ENCODE data around the gene ELP5.
A peak's percentile ranks its signal among the peaks of the same experiment; 100 is the strongest.

Gene ELP5

DNA sequence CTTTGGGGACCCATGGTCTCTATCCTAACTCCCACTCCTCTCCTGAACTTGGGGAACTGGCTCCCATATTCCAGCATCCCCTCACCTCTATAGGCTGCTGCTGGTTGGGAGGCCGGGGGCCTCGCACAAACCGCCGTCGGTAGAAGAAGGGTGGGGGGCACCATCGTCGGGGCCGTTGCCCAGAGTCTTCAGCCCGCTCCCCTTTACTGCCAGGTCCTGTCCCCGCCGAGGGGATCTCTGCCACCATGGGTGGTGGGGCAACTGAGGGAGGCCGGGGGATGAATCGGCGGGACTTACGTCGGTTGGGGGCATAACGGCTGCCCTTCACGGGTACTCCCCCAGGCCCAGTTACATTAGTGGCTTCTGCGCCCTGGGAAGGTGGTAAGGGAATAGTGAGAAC, 38.2 kb downstream of the ELP5 start:
- no peak overlapping the region for H3K4me3 ChIP-seq
- TF ChIP-seq FOXP2 (optimal IDR thresholded peaks at IDR 0.05; ENCODE audit: control extremely low read depth, extremely low read length, insufficient read depth) (no peak), EZH2 (IDR thresholded peaks at IDR 0.05) (no peak), POLR2AphosphoS5 (IDR thresholded peaks at IDR 0.05; ENCODE audit: borderline replicate concordance, low read depth, low read length) (no peak)
- H3K36me3 ChIP-seq (ENCODE audit: insufficient read depth, low read length): no peaks in the 10 kb centered on the region
- no peak overlapping the region for H3K27ac ChIP-seq
- DNase-seq (ENCODE audit: low read depth, low spot score): no peak
- no peaks in the 10 kb centered on the region for H3K9me3 ChIP-seq (ENCODE audit: low read depth, low read length)
- no peak overlapping the region for H3K9ac ChIP-seq (ENCODE audit: insufficient read length)

DNA sequence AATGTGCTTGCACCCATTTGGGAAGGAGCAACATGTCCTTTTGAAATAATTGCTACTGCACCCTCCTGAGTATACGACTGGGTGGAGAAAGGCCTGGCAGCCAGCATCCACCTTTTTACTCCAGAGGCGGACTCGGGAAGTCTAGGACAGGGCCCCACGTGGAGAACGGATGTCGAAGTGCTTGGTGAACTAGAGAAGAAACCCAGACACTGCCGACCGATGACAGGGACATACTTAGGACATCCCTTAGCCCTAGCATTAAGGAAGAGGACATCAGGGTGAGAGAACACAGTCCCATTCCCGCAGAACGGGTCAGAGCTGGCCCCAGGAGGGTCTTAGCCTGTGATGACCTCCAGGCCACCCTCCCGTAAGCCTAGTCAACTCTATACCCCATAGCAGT, 38.7 kb downstream of the ELP5 start:
- H3K27ac ChIP-seq: no peak overlapping the region
- TF ChIP-seq FOXP2 (optimal IDR thresholded peaks at IDR 0.05; ENCODE audit: control extremely low read depth, extremely low read length, insufficient read depth): no peak
- no peaks in the 10 kb centered on the region for H3K36me3 ChIP-seq (ENCODE audit: insufficient read depth, low read length)
- no peak overlapping the region for H3K4me3 ChIP-seq
- no peak overlapping the region for H3K9ac ChIP-seq (ENCODE audit: insufficient read length)
- no peak for DNase-seq (ENCODE audit: low read depth, low spot score)
- H3K9me3 ChIP-seq (ENCODE audit: low read depth, low read length): no peaks in the 10 kb centered on the region

DNA sequence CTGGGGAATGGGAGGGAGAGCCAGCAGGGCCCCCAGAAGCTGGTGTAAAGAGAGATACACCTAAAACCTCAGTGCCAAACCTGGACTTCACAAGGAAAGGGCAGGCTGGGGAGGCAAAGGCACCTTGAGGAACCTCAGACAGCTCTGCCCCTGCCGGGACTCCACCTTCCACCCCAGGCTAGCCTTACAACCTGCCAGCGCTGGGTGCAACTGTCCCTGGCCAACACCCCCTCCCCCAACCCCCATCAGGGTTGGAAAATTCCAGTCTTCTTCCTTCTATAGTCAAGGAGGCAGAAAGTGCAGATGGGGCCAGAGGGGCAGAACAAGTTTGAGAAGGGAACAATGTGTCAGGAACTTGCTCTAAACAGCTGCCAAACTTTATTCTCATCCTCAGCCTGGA, 40.2 kb downstream of the ELP5 start:
- Histone ChIP-seq H3K9ac (ENCODE audit: insufficient read length) (no peak overlapping the region), H3K27ac (no peak overlapping the region), H3K4me3 (no peak overlapping the region), H3K9me3 (ENCODE audit: low read depth, low read length) (no peaks in the 10 kb centered on the region), H3K36me3 (ENCODE audit: insufficient read depth, low read length) (no peaks in the 10 kb centered on the region)
- no peak for DNase-seq (ENCODE audit: low read depth, low spot score)
- no peak for TF ChIP-seq POLR2AphosphoS5 (IDR thresholded peaks at IDR 0.05; ENCODE audit: borderline replicate concordance, low read depth, low read length)
- no peak for TF ChIP-seq EZH2 (IDR thresholded peaks at IDR 0.05)
- no peak for TF ChIP-seq FOXP2 (optimal IDR thresholded peaks at IDR 0.05; ENCODE audit: control extremely low read depth, extremely low read length, insufficient read depth)

DNA sequence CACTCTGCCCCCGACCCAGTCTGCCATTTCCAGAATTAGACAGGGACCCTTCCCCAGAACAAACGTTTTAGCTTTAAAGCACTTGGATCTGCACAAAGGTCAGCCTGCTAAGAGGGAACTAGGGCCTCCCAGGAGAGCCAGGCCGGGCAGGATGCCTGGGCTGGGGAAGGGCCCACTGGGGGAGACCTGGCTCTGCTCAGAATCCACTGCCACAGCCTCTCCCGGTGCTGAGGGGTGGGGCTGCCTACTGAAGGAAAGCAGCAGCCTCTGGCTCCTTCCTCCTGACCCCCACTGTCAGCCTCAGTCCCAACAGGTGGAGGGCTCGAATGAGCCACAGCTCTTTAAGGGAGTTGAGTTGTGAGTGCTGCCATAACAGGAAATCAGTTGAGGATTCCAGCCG, 40.7 kb downstream of the ELP5 start:
- Histone ChIP-seq H3K27ac (no peak overlapping the region), H3K4me3 (peak overlapping the region; percentile 81), H3K9ac (ENCODE audit: insufficient read length) (no peak overlapping the region), H3K36me3 (ENCODE audit: insufficient read depth, low read length) (no peaks in the 10 kb centered on the region), H3K9me3 (ENCODE audit: low read depth, low read length) (no peaks in the 10 kb centered on the region)
- DNase-seq (ENCODE audit: low read depth, low spot score): no peak
- TF ChIP-seq EZH2 (IDR thresholded peaks at IDR 0.05) (no peak), POLR2AphosphoS5 (IDR thresholded peaks at IDR 0.05; ENCODE audit: borderline replicate concordance, low read depth, low read length) (no peak), FOXP2 (optimal IDR thresholded peaks at IDR 0.05; ENCODE audit: control extremely low read depth, extremely low read length, insufficient read depth) (no peak)

DNA sequence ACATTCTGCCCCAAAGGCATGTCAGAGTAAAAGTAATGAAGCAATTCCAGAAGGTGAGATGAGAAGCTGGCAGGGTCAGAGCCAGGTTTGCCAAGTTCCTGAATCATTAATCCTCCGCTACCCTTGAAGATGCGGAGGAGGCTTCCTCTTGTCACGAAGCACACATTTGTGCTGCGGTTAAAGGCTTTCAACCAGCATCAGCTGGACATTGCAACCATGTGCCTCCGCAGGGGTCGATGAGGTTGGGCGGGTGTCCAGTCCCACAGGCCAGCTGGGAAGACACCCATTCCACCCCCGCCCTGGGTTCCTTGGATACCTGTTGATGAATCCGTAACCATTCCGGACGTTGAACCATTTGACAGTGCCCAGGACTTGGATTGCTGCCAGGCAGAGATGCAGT, 41.1 kb downstream of the ELP5 start:
- Histone ChIP-seq H3K27ac (0 out of 2 replicates have a peak overlapping the region, but pooled peaks have one; percentile 19), H3K9ac (ENCODE audit: insufficient read length) (no peak overlapping the region), H3K36me3 (ENCODE audit: insufficient read depth, low read length) (no peaks in the 10 kb centered on the region), H3K9me3 (ENCODE audit: low read depth, low read length) (no peaks in the 10 kb centered on the region), H3K4me3 (peak overlapping the region; percentile 81)
- TF ChIP-seq POLR2AphosphoS5 (IDR thresholded peaks at IDR 0.05; ENCODE audit: borderline replicate concordance, low read depth, low read length): no peak
- no peak for TF ChIP-seq EZH2 (IDR thresholded peaks at IDR 0.05)
- no peak for TF ChIP-seq FOXP2 (optimal IDR thresholded peaks at IDR 0.05; ENCODE audit: control extremely low read depth, extremely low read length, insufficient read depth)
- no peak for DNase-seq (ENCODE audit: low read depth, low spot score)

DNA sequence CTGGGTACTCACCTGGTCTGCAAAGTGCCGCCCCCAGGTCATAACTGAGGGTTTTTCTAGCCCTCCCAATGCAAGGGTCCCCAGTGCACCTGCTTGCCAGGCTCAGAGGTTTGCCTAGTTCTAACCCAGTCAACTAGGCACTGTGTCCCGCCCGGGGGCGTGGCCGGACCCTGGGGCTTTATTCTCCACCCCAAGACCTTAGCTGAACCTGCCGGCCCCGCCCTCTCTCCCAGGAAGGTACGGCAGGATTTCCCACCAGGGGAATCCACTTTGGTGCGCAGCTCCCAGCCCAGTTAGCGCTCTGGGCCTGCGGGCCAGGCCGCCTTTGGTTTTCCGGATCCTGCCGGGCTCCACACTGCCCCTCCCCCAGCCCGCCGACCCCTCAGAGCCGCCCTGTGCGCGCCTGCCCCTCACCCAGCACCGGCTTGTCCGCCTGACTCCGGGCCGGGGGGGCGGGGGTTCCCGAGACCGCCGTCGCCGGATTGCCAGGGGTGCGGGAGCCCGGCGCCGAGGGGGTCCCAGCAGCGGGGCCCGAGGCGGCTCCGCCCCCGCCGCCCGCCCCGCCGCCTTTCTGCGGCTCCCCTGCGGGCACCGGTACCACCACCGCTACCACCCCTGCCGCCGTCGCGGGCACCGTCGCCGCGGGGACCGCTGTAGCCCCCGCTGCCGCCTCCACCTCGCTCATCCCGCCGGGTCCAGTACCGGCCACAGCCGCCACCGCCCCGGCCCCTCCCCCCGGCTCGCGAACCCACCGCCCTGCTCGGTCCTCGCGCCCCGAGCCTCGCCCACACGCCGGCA, 42.0 kb downstream of the ELP5 start:
- TF ChIP-seq EZH2 (IDR thresholded peaks at IDR 0.05) (no peak), POLR2AphosphoS5 (IDR thresholded peaks at IDR 0.05; ENCODE audit: borderline replicate concordance, low read depth, low read length) (no peak), FOXP2 (optimal IDR thresholded peaks at IDR 0.05; ENCODE audit: control extremely low read depth, extremely low read length, insufficient read depth) (no peak)
- Histone ChIP-seq H3K36me3 (ENCODE audit: insufficient read depth, low read length) (no peaks in the 10 kb centered on the region), H3K27ac (no peak overlapping the region), H3K9me3 (ENCODE audit: low read depth, low read length) (no peaks in the 10 kb centered on the region), H3K4me3 (peak overlapping the region; percentile 81), H3K9ac (ENCODE audit: insufficient read length) (no peak overlapping the region)
- DNase-seq (ENCODE audit: low read depth, low spot score): no peak

DNA sequence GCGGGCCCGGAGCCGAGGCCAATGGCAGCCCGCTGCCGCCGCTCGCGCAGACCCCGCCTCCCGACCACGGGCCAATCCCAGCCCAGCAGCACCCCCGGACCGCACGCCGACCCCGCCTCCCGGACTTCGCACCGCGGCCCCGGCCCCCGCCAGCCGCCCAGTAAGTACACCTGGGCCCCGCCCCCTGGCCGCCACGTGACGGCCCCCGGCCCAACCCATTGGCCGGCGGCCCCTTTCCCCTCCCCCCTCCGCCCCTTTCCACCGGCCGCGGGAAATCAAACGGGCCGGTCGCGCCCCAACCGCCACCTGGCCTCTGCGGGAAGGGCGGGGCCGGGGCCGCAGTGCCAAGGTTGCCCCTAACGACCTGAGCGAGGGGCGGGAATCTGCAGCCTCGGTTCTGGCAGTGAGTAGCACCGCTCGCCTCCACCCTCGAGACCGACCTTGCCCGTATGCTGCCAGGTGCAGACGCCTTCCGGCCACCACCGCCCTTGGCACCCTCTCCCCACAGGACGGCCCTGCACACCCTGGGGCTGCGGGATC, 42.7 kb downstream of the ELP5 start, which contains the start of gene YBX2:
TSS of gene YBX2 (minus strand) at position 26 of the 540 bp plus-strand sequence. CDS start 139 bp downstream, outside the sequence.
- Histone ChIP-seq H3K27ac (no peak within 1 kb of the TSS), H3K36me3 (ENCODE audit: insufficient read depth, low read length) (no peaks in the 10 kb centered on the region), H3K9me3 (ENCODE audit: low read depth, low read length) (no peaks in the 10 kb centered on the region), H3K9ac (ENCODE audit: insufficient read length) (no peak within 1 kb of the TSS), H3K4me3 (peak within 1 kb of the TSS; percentile 81)
- no peak for DNase-seq (ENCODE audit: low read depth, low spot score)
- TF ChIP-seq EZH2 (IDR thresholded peaks at IDR 0.05) (no peak), FOXP2 (optimal IDR thresholded peaks at IDR 0.05; ENCODE audit: control extremely low read depth, extremely low read length, insufficient read depth) (no peak), POLR2AphosphoS5 (IDR thresholded peaks at IDR 0.05; ENCODE audit: borderline replicate concordance, low read depth, low read length) (no peak)

DNA sequence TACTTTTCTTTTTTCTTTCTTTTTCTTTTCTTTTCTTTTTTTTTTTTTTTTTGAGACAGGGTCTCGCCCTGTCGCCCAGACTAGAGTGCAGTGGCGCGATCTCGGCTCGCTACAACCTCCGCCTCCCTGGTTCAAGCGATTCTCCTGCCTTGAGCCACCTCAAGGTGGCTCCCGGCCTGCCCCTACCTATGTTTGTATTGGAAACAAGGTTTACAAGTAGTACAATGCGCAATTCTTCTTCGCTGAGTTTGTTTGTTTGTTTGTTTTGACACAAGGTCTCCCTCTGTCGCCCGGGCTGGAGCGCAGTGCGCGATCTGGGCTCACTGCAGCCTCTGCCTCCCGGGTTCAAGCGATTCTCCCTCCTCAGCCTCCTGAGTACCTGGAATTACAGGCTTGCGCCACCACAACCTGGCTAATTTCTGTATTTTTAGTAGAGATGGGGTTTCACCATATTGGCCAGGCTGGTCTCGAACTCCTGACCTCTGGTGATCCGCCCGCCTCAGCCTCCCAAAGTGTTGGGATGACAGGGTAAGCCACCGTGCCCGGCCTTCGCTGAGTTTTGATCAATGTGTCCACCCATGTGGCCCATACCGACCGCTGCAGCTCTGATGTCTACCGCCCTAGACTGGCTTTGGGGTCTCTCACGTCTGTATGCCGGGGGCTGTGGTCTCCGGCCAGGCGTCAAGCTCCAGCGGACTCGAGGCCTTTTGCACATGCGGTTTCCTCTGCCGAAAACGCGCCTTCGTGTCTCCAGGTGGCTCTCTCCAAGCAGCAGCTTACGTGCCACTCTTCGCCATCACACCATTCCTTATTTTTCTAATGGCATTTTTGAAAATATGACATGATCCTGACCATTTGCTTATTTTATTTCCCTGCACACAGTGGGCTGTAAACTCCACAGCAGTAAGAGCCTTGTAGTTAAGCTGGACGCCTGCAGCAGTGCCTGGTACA, 43.5 kb downstream of the ELP5 start:
- DNase-seq (ENCODE audit: low read depth, low spot score): no peak
- H3K27ac ChIP-seq: no peak overlapping the region
- TF ChIP-seq FOXP2 (optimal IDR thresholded peaks at IDR 0.05; ENCODE audit: control extremely low read depth, extremely low read length, insufficient read depth): no peak
- TF ChIP-seq POLR2AphosphoS5 (IDR thresholded peaks at IDR 0.05; ENCODE audit: borderline replicate concordance, low read depth, low read length): no peak
- no peaks in the 10 kb centered on the region for H3K9me3 ChIP-seq (ENCODE audit: low read depth, low read length)
- H3K36me3 ChIP-seq (ENCODE audit: insufficient read depth, low read length): no peaks in the 10 kb centered on the region
- H3K9ac ChIP-seq (ENCODE audit: insufficient read length): no peak overlapping the region
- peak overlapping the region; percentile 81 for H3K4me3 ChIP-seq

Measured in SK-N-MC (cell line).